Measurements from ENCODE around the gene PRC1. TPM values are rescaled to one million over a fixed set of nuclear protein-coding genes. Genes with fewer than 3 reads are reported as not detected.
A peak's percentile ranks its signal among the peaks of the same experiment; 100 is the strongest.

Gene PRC1
- total RNA-seq, 1 experiment from 2014 or later = 500 TPM

DNA sequence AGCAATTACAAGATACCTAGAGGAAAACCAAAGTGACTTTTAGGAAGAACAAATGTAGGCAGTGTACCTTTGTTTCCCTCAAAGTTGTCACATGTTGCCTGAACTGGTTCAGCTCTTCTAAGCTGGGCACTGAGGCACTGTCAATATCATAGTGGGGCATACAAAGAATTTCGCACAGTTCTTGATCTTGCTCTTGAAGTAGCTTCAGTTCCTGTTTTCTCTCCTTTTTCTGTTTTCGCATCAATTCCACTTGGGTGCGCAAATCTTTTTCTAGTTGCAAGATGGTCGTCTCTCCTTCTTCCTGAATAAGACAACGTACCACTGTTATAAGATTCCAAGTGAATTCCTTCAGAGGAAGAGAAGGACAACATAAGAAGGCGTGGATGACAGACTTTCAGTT lies 12.7 kb downstream of the PRC1 start:
- Histone ChIP-seq H3K4me3 (no peak overlapping the region), H3K4me1 (replicated peaks) (no peaks in the 10 kb centered on the region), H3K27ac (no peak overlapping the region), H3K9me3 (replicated peaks) (no peaks in the 10 kb centered on the region), H3K27me3 (replicated peaks) (no peaks in the 10 kb centered on the region), H3K36me3 (peaks cover 91% of the 10 kb centered on the region)
- DNase-seq (ENCODE audit: low read depth in 1 of 2, low spot score in 2 of 2) = no peak

DNA sequence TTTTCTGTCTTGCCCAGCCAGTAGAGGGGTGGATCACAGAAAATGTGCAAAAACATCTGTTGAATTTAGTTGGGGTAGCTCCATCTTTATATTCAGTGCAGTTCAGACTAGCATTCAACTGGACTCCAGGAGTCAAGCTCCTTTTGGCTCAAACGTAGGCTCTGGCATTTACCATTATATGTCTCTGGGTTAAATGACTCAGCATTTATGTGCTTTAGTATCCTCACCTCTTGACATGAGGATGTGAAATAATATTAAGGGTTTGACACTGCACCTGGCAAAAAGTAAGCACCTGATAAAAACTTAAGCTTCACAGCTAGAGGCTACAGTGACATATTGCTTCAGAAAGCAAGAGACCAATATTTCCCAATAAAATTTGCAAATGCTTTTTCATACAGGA lies 14.8 kb downstream of the PRC1 start:
- H3K4me1 ChIP-seq (replicated peaks) = no peaks in the 10 kb centered on the region
- DNase-seq (ENCODE audit: low read depth in 1 of 2, low spot score in 2 of 2) = no peak
- no peak overlapping the region for H3K4me3 ChIP-seq
- H3K9me3 ChIP-seq (replicated peaks) = no peaks in the 10 kb centered on the region
- H3K27ac ChIP-seq = no peak overlapping the region
- H3K27me3 ChIP-seq (replicated peaks) = no peaks in the 10 kb centered on the region
- H3K36me3 ChIP-seq = peaks cover 99% of the 10 kb centered on the region

DNA sequence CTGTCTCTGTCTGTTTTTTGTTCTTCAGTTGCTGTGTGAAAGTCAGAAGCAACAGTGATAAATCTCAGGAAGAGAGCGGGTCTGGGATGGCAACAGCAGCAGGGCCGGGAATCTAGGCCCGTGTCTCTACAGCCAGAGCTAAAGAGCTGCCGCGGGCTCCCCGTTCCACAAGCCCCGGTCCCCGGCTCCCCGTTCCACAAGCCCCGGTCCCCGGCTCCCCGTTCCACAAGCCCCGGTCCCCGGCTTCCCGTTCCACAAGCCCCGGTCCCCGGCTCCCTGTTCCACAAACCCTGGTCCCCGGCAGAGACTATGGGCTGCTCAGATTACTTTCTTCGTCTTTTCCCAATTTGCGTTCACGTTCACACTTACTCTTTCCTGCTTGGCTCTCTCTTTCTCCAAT lies 20.1 kb downstream of the PRC1 start:
- DNase-seq (ENCODE audit: low read depth in 1 of 2, low spot score in 2 of 2) = no peak
- peaks cover 96% of the 10 kb centered on the region for H3K36me3 ChIP-seq
- H3K9me3 ChIP-seq (replicated peaks) = no peaks in the 10 kb centered on the region
- no peak overlapping the region for H3K4me3 ChIP-seq
- no peaks in the 10 kb centered on the region for H3K4me1 ChIP-seq (replicated peaks)
- H3K27me3 ChIP-seq (replicated peaks) = no peaks in the 10 kb centered on the region
- H3K27ac ChIP-seq = no peak overlapping the region

DNA sequence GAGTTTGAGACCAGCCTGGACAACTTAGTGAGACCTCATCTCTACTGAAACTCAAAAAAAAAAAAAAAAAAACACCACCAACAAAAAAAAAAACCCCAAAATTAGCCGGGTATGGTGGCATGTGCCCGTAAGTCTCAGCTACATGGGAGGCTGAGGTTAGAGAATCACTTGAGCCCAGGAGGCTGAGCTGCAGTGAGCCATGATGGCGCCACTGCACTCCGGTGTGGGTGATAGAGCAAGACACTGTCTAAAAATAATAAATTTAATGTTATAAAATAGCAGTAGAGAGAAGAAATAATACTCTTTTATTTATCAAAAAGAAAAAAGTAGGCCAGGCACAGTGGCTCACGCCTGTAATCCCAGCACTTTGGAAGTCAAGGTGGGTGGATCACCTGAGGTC lies 22.2 kb downstream of the PRC1 start:
- Histone ChIP-seq H3K9me3 (replicated peaks) (no peaks in the 10 kb centered on the region), H3K27me3 (replicated peaks) (no peaks in the 10 kb centered on the region), H3K36me3 (peaks cover 98% of the 10 kb centered on the region), H3K4me1 (replicated peaks) (no peaks in the 10 kb centered on the region), H3K4me3 (no peak overlapping the region), H3K27ac (no peak overlapping the region)
- DNase-seq (ENCODE audit: low read depth in 1 of 2, low spot score in 2 of 2) = no peak

DNA sequence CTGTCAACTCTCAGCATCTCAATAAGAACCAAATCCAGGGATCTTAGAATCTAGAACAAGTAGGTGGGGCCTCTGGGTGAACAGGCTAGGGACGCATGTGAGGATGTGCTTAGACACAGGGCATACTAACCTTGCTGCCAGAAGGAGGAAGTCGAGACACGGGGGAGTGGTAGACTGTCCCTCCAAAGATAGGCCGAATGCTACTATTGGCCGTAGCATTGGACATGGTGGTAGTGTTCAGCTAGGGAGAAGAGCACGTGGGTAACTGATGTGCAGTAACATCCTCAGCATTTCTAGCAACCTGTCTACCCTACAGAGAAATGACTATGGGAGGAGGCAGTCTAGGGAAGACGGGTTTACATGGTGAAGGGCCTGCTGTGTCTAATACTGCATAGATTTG lies 24.1 kb downstream of the PRC1 start:
- no peak for DNase-seq (ENCODE audit: low read depth in 1 of 2, low spot score in 2 of 2)
- Histone ChIP-seq H3K27ac (no peak overlapping the region), H3K4me1 (replicated peaks) (no peaks in the 10 kb centered on the region), H3K9me3 (replicated peaks) (no peaks in the 10 kb centered on the region), H3K36me3 (peaks cover 98% of the 10 kb centered on the region), H3K4me3 (no peak overlapping the region), H3K27me3 (replicated peaks) (no peaks in the 10 kb centered on the region)

DNA sequence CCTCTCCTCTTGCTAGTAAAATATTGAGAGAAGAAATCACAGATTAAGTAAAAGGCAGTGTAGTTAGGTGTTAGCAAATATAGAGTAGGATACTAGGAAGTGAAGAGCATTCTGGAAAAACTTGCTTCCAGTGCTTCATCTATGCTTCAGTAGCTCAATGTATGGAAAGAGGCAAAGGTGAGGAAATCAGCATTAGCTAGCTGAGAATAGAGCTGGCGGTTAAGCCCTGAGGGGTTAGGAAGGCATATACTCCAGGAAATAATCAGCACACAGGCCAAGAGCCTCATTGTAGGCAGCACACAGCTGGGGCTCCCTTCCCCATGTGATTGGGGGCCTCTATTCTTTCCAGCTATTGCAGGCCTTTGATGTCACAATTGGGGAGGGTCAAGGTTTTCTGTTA lies 25.9 kb downstream of the PRC1 start:
- Histone ChIP-seq H3K36me3 (peaks cover 95% of the 10 kb centered on the region), H3K4me3 (no peak overlapping the region), H3K9me3 (replicated peaks) (no peaks in the 10 kb centered on the region), H3K27me3 (replicated peaks) (no peaks in the 10 kb centered on the region), H3K4me1 (replicated peaks) (no peaks in the 10 kb centered on the region), H3K27ac (no peak overlapping the region)
- DNase-seq (ENCODE audit: low read depth in 1 of 2, low spot score in 2 of 2) = no peak

DNA sequence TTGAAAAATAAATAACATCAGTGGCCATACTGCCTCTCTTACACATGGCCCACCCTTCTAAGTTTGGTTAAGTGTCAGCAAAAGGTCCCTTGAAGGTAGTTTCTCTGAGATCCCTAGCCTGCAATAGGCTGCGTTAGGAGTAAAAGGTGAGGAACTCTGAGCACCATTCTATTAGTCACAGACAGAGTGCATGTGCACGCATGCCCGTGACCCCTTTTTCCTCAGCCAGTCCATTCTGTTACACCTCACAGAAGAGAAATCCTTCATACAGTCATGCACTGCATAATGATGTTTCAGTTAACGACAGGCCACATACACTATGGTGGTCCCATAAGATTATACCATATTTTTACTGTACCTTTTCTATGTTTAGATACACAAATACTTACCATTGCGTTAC lies 27.1 kb downstream of the PRC1 start:
- no peaks in the 10 kb centered on the region for H3K9me3 ChIP-seq (replicated peaks)
- H3K27me3 ChIP-seq (replicated peaks) = no peaks in the 10 kb centered on the region
- no peak for DNase-seq (ENCODE audit: low read depth in 1 of 2, low spot score in 2 of 2)
- H3K36me3 ChIP-seq = peaks cover 95% of the 10 kb centered on the region
- H3K4me1 ChIP-seq (replicated peaks) = no peaks in the 10 kb centered on the region
- H3K27ac ChIP-seq = no peak overlapping the region
- H3K4me3 ChIP-seq = no peak overlapping the region

DNA sequence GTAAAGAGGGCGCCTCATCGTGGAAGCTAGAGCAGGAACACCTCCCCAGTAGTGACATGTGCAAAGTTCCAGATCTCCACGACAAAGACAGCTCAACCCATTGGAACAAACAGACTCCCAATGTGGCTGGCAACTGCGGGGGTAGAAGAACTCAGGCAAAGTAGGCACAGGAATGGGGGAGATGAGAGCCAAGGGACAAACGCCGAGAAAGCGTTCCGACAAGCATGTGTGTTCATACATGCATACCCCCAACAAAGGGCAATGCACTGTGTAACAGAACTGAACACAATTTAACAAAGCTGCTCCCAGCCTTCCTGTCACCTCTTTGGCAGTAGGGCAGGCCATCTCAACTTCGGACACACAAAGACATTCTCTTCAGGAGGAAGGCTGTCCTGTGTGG lies 28.1 kb downstream of the PRC1 start:
- Histone ChIP-seq H3K27me3 (replicated peaks) (no peaks in the 10 kb centered on the region), H3K4me3 (no peak overlapping the region), H3K27ac (no peak overlapping the region), H3K4me1 (replicated peaks) (no peaks in the 10 kb centered on the region), H3K36me3 (peaks cover 95% of the 10 kb centered on the region), H3K9me3 (replicated peaks) (no peaks in the 10 kb centered on the region)
- DNase-seq (ENCODE audit: low read depth in 1 of 2, low spot score in 2 of 2) = no peak

DNA sequence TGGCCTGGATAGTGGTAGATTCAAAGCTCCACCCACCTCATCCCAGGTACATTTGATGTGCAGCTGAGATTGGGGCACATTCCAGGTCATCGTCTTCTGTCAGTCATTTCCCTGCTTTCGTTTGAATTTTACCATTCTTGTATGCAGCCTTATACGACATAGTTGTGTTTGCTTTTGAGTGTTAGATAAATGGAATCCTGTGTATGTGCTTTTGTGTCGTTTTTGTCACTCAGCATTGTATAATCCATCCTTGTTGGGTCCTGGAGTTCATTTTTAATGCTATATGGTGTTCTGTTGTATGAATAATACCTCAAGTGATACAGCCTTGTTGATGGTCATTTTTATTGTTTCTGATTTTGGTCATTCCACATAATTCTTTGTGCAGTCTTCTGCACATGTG lies 32.3 kb downstream of the PRC1 start:
- no peak overlapping the region for H3K4me3 ChIP-seq
- H3K36me3 ChIP-seq = peaks cover 81% of the 10 kb centered on the region
- no peak overlapping the region for H3K27ac ChIP-seq
- H3K4me1 ChIP-seq (replicated peaks) = no peaks in the 10 kb centered on the region
- no peaks in the 10 kb centered on the region for H3K9me3 ChIP-seq (replicated peaks)
- no peak for DNase-seq (ENCODE audit: low read depth in 1 of 2, low spot score in 2 of 2)
- H3K27me3 ChIP-seq (replicated peaks) = no peaks in the 10 kb centered on the region

DNA sequence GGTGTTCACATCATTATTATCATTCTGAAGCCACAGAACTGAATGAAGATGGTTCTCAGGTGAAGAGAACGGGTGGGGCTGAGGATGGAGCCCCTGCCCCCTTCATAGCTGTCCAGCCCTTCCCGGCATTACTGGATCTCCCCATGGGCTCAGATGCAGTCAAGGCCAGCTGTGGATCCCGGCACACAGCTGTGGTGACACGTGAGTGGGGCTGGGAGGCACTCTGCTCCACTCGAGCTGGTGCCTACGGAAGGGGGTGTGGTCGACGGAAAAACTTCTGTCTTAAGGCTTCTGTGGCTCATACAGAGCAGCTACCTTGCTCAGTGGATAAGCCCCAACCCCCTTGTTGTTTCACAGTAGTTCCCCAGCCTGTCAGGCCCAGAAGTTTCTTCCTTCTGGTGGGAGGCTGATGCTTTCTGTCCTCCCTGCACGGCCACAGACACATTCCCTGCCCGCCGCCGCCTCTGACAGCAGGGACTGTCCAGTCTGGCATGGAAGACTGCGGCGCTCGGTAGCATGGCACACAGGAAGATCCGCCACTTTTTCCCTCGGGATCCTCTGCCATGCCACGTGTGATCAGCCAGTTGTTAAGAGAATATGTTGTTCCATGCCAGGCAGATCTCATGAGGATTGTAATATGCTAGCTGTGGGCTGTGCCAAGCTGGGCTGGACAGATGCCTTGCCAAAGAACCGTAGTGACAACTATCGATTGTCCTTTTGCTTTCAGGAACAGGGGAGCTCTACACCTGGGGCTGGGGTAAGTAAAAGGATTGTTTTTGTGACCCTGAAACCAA lies 33.8 kb downstream of the PRC1 start:
- peaks cover 11% of the 10 kb centered on the region for H3K4me1 ChIP-seq (replicated peaks)
- H3K36me3 ChIP-seq = peaks cover 75% of the 10 kb centered on the region
- no peaks in the 10 kb centered on the region for H3K27me3 ChIP-seq (replicated peaks)
- H3K9me3 ChIP-seq (replicated peaks) = no peaks in the 10 kb centered on the region
- no peak overlapping the region for H3K27ac ChIP-seq
- no peak overlapping the region for H3K4me3 ChIP-seq
- DNase-seq (ENCODE audit: low read depth in 1 of 2, low spot score in 2 of 2) = no peak

DNA sequence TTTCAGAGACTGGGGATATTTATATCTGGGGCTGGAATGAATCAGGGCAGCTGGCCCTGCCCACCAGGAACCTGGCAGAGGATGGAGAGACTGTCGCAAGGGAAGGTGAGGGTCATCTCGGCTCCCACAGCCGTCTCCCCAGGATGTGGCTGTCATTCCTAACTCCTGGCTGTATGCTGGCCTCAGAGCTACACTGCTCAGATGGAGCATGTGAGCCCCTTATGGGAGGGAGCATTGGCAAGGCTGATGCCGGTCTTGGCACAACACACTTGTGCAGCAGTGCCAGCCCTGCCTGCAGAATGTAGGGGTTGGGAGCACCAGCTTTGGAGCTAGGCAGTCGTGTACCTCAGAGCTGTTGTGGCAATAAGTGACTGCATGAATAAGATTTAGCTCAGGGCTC lies 34.4 kb downstream of the PRC1 start:
- Histone ChIP-seq H3K27me3 (replicated peaks) (no peaks in the 10 kb centered on the region), H3K27ac (no peak overlapping the region)
- DNase-seq (ENCODE audit: low read depth in 1 of 2, low spot score in 2 of 2) = no peak

DNA sequence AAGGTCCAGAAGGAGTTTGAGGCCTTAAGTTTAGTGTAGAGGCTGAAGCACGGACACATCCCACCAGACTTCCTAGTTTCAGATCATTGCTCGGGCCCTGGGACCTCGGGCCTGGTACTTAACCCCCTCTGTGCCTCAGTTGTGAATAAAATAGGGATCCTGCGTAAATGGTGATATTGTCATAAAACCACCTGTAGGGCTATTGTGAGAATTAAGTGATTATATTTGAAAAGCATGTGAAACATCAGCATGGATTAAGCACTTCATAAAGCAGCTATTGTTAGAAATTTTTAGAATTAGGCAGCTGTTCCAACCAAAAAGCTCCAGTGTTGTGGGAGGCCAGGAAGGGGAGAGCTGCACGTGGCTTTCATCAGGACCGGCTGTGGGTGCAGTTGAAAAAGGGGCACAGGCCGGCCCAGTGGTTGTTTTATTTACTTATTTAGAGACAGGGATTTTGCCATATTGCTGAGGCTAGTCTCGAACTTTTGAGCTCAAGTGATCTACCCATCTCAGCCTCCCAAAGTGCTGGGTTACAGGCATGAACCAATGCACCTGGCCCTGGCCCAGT lies 35.2 kb downstream of the PRC1 start:
- no peak overlapping the region for H3K4me3 ChIP-seq
- H3K27ac ChIP-seq = no peak overlapping the region
- no peak for DNase-seq (ENCODE audit: low read depth in 1 of 2, low spot score in 2 of 2)
- peaks cover 11% of the 10 kb centered on the region for H3K4me1 ChIP-seq (replicated peaks)
- no peaks in the 10 kb centered on the region for H3K27me3 ChIP-seq (replicated peaks)
- peaks cover 63% of the 10 kb centered on the region for H3K36me3 ChIP-seq
- H3K9me3 ChIP-seq (replicated peaks) = no peaks in the 10 kb centered on the region

More for the DNA sequence above, 34.4 kb downstream of the PRC1 start:
- H3K36me3 ChIP-seq = peaks cover 69% of the 10 kb centered on the region
- H3K4me1 ChIP-seq (replicated peaks) = peaks cover 11% of the 10 kb centered on the region
- no peaks in the 10 kb centered on the region for H3K9me3 ChIP-seq (replicated peaks)
- no peak overlapping the region for H3K4me3 ChIP-seq

DNA sequence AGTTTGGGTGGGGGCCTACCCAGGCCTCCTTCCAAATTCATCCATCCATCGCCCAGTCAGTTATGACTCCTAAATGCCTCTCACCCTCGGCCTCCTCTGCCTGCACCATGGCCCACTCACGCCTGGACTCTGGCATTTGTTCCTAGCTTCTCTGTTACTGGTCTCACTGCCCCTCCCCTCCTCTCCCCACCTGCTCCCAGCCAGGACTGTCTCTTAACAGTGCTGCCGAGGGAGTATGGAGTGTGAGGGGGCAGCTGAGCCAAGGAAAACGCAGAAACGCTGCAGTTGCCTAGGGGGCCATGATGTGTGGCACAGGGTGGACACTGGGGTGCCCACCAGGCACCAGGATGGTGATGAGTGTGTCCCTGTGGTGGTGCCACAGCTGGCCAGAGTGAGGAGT lies 36.5 kb downstream of the PRC1 start:
- H3K27ac ChIP-seq = no peak overlapping the region
- H3K9me3 ChIP-seq (replicated peaks) = no peaks in the 10 kb centered on the region
- H3K4me3 ChIP-seq = no peak overlapping the region
- no peak for DNase-seq (ENCODE audit: low read depth in 1 of 2, low spot score in 2 of 2)
- no peaks in the 10 kb centered on the region for H3K27me3 ChIP-seq (replicated peaks)
- H3K36me3 ChIP-seq = peaks cover 64% of the 10 kb centered on the region
- H3K4me1 ChIP-seq (replicated peaks) = peaks cover 11% of the 10 kb centered on the region

DNA sequence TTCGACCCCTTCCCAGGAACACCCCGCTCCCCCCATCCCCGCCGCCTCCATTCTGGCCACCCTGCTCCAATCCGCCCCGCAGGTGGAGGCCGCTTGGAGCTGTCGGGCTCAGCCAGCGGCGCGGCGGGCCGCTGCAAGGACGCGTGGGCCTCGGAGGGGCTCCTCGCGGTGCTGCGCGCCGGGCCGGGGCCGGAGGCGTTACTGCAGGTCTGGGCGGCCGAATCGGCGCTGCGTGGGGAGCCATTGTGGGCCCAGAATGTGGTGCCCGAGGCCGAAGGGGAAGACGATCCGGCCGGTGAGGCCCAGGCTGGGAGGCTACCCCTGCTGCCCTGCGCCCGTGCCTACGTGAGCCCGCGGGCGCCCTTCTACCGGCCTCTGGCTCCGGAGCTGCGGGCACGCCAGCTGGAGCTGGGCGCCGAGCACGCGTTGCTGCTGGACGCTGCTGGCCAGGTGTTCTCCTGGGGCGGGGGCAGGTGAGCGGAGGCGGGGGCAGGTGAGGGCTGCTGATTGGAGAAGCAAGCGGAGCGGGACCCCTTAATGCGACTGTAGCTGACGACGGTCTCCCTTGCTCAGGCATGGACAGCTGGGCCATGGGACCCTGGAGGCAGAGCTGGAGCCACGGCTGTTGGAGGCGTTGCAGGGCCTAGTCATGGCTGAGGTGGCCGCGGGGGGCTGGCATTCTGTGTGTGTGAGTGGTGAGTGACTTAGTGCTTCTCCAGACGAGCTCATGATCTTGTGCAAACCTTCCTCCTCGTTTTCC lies 37.1 kb downstream of the PRC1 start:
- Histone ChIP-seq H3K4me3 (peak overlapping the region; percentile 56), H3K9me3 (replicated peaks) (no peaks in the 10 kb centered on the region), H3K4me1 (replicated peaks) (peaks cover 11% of the 10 kb centered on the region), H3K27ac (no peak overlapping the region), H3K27me3 (replicated peaks) (no peaks in the 10 kb centered on the region), H3K36me3 (peaks cover 62% of the 10 kb centered on the region)
- DNase-seq (ENCODE audit: low read depth in 1 of 2, low spot score in 2 of 2) = no peak

Data from SJSA1 (cell line).